Measurements from ENCODE around the gene MCF2L2.

GRCh38 chr3:183290216-183290615 is 138.2 kb downstream of the MCF2L2 start:
- TF ChIP-seq POLR2A (IDR thresholded peaks at IDR 0.05; ENCODE audit: low read depth, low read length) (no peak), MAX (IDR thresholded peaks at IDR 0.05; ENCODE audit: insufficient read depth, insufficient read length) (no peak)
- TF ChIP-seq, protein P1, sequence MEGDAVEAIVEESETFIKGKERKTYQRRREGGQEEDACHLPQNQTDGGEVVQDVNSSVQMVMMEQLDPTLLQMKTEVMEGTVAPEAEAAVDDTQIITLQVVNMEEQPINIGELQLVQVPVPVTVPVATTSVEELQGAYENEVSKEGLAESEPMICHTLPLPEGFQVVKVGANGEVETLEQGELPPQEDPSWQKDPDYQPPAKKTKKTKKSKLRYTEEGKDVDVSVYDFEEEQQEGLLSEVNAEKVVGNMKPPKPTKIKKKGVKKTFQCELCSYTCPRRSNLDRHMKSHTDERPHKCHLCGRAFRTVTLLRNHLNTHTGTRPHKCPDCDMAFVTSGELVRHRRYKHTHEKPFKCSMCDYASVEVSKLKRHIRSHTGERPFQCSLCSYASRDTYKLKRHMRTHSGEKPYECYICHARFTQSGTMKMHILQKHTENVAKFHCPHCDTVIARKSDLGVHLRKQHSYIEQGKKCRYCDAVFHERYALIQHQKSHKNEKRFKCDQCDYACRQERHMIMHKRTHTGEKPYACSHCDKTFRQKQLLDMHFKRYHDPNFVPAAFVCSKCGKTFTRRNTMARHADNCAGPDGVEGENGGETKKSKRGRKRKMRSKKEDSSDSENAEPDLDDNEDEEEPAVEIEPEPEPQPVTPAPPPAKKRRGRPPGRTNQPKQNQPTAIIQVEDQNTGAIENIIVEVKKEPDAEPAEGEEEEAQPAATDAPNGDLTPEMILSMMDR (IDR thresholded peaks at IDR 0.05; ENCODE audit: extremely low read depth in 1 of 2, insufficient read depth in 1 of 2, low read depth in 1 of 2, low read length in 2 of 2): no peak
